ENCODE data around the gene ODF4. TPM values are rescaled to one million over a fixed set of nuclear protein-coding genes. Genes with fewer than 3 reads are reported as not detected.

The ODF4 gene
- total RNA-seq, 1 donor from 2014 or later: not detected

- TF ChIP-seq, protein P1, sequence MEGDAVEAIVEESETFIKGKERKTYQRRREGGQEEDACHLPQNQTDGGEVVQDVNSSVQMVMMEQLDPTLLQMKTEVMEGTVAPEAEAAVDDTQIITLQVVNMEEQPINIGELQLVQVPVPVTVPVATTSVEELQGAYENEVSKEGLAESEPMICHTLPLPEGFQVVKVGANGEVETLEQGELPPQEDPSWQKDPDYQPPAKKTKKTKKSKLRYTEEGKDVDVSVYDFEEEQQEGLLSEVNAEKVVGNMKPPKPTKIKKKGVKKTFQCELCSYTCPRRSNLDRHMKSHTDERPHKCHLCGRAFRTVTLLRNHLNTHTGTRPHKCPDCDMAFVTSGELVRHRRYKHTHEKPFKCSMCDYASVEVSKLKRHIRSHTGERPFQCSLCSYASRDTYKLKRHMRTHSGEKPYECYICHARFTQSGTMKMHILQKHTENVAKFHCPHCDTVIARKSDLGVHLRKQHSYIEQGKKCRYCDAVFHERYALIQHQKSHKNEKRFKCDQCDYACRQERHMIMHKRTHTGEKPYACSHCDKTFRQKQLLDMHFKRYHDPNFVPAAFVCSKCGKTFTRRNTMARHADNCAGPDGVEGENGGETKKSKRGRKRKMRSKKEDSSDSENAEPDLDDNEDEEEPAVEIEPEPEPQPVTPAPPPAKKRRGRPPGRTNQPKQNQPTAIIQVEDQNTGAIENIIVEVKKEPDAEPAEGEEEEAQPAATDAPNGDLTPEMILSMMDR (IDR thresholded peaks at IDR 0.05): no peak
- peaks cover 9% of the 10 kb centered on the region for H3K4me1 Mint-ChIP-seq (ENCODE audit: low read depth)
These were observed 39.4 kb upstream of the ODF4 start for GRCh38 chr17:8300226-8300625.

GRCh38 chr17:8300627-8301242, 38.9 kb upstream of the ODF4 start:
- Mint-ChIP-seq H3K4me3 (ENCODE audit: unreplicated experiment) (no peak overlapping the region), H3K27me3 (ENCODE audit: low read depth) (no peaks in the 10 kb centered on the region), H3K36me3 (ENCODE audit: low read depth) (no peaks in the 10 kb centered on the region), H3K27ac (ENCODE audit: unreplicated experiment) (peak overlapping the region; percentile 43), H3K9me3 (ENCODE audit: low read depth) (no peaks in the 10 kb centered on the region), H3K4me1 (ENCODE audit: low read depth) (peaks cover 9% of the 10 kb centered on the region)
- DNase-seq (ENCODE audit: low spot score): no peak
- TF ChIP-seq, protein P1 (IDR thresholded peaks at IDR 0.05): peak; percentile 87

More at GRCh38 chr17:8300226-8300625, 39.4 kb upstream of the ODF4 start:
- H3K27ac Mint-ChIP-seq (ENCODE audit: unreplicated experiment): peak overlapping the region; percentile 43
- no peak overlapping the region for H3K4me3 Mint-ChIP-seq (ENCODE audit: unreplicated experiment)
- DNase-seq (ENCODE audit: low spot score): no peak
- no peaks in the 10 kb centered on the region for H3K36me3 Mint-ChIP-seq (ENCODE audit: low read depth)
- H3K27me3 Mint-ChIP-seq (ENCODE audit: low read depth): no peaks in the 10 kb centered on the region
- H3K9me3 Mint-ChIP-seq (ENCODE audit: low read depth): no peaks in the 10 kb centered on the region

DNA sequence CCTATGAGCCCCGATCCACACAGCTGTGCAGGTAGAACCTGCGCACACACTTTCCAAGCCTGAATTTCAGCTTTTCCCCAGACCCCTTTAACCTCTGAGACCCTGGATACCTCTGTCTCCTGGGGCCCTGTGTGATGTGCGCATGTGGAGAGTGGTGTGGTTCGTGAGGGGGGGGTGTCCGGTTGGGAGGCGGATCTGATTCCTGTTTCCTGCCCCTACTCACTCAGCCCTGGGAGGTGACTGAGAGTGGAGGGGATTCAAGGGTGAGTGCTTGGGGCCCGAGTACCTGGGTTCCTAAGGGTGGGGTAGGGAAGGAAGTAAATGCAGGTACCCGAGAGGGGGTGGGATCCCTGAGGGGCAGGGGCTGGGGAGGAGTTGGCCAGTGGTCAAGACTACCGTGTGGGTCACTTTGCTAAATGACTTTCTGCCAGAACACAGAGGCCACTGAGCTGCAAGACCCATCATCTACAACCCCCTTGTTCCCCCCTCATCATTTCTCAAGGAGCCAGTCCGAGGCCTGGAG, 29.0 kb upstream of the ODF4 start:
- no peaks in the 10 kb centered on the region for H3K36me3 Mint-ChIP-seq (ENCODE audit: low read depth)
- peak; percentile 66 for DNase-seq (ENCODE audit: low spot score)
- H3K4me3 Mint-ChIP-seq (ENCODE audit: unreplicated experiment): no peak overlapping the region
- no peaks in the 10 kb centered on the region for H3K9me3 Mint-ChIP-seq (ENCODE audit: low read depth)
- peaks cover 31% of the 10 kb centered on the region for H3K27me3 Mint-ChIP-seq (ENCODE audit: low read depth)
- H3K4me1 Mint-ChIP-seq (ENCODE audit: low read depth): peaks cover 5% of the 10 kb centered on the region
- TF ChIP-seq, protein P1 (IDR thresholded peaks at IDR 0.05): no peak
- no peak overlapping the region for H3K27ac Mint-ChIP-seq (ENCODE audit: unreplicated experiment)

DNA sequence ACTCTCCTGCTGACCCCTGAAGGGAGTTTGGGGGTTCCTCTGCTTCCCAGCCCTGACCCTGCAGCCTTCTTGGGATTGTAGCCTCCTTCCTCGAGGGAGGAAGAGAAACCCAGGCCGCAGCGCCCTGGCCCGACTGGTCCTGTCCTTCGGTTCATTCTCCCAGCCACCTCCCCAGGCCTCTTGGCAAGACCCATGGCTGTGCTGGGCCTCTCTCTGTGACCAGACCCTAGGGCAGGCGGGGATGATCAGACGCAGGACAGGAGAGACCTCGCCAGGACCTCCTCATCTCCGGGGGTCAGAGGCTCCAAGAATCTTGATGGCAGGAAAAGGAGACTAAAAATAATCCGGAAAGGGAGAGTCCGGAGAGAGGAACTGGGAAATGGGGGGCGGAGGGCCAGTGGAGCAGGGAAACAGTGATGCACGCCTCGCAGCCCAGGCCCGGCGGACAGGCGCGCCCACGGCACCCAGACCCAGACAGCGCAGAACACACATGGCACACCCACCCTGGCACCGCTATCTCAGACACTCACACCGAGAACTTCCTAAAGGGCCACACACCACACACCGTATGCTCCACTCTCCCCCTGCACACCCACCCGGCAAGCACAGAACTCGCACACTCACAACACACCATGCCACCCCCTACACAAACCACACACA, 28.4 kb upstream of the ODF4 start:
- no peak overlapping the region for H3K27ac Mint-ChIP-seq (ENCODE audit: unreplicated experiment)
- peaks cover 37% of the 10 kb centered on the region for H3K27me3 Mint-ChIP-seq (ENCODE audit: low read depth)
- DNase-seq (ENCODE audit: low spot score): peak; percentile 80
- H3K4me3 Mint-ChIP-seq (ENCODE audit: unreplicated experiment): no peak overlapping the region
- peaks cover 7% of the 10 kb centered on the region for H3K4me1 Mint-ChIP-seq (ENCODE audit: low read depth)
- no peaks in the 10 kb centered on the region for H3K36me3 Mint-ChIP-seq (ENCODE audit: low read depth)
- TF ChIP-seq, protein P1 (IDR thresholded peaks at IDR 0.05): no peak
- no peaks in the 10 kb centered on the region for H3K9me3 Mint-ChIP-seq (ENCODE audit: low read depth)

GRCh38 chr17:8312251-8312650, 27.4 kb upstream of the ODF4 start:
- H3K27ac Mint-ChIP-seq (ENCODE audit: unreplicated experiment): no peak overlapping the region
- no peaks in the 10 kb centered on the region for H3K9me3 Mint-ChIP-seq (ENCODE audit: low read depth)
- peak; percentile 69 for DNase-seq (ENCODE audit: low spot score)
- H3K36me3 Mint-ChIP-seq (ENCODE audit: low read depth): no peaks in the 10 kb centered on the region
- H3K4me1 Mint-ChIP-seq (ENCODE audit: low read depth): peaks cover 7% of the 10 kb centered on the region
- peaks cover 40% of the 10 kb centered on the region for H3K27me3 Mint-ChIP-seq (ENCODE audit: low read depth)
- TF ChIP-seq, protein P1 (IDR thresholded peaks at IDR 0.05): no peak
- no peak overlapping the region for H3K4me3 Mint-ChIP-seq (ENCODE audit: unreplicated experiment)

Measured in chondrocyte (in vitro differentiated cells).